Mucosa of rectum (tissue), 2 donors: ENCODE measurements around the gene CRTAC1.

Source experiments
- H3K27ac ChIP-seq, 2 donors: one replicate each; pipeline ENCODE4 v1.7.0; 2013; ENCODE audit warnings: inconsistent platforms in 2 of 2, low read depth in 2 of 2, low read length in 2 of 2
- H3K27me3 ChIP-seq, 2 donors: one replicate each; pipeline ENCODE4 v1.7.0; 2013; ENCODE audit warnings: low read length in 2 of 2; ENCODE audit not compliant: control insufficient read depth in 2 of 2, insufficient read depth in 2 of 2
- H3K36me3 ChIP-seq, 2 donors: one replicate each; pipeline ENCODE4 v1.7.0; 2013; ENCODE audit warnings: low read length in 2 of 2; ENCODE audit not compliant: control insufficient read depth in 2 of 2, insufficient read depth in 2 of 2
- H3K4me1 ChIP-seq, 2 donors: one replicate each; pipeline ENCODE4 v1.7.0; 2013; ENCODE audit warnings: low read length in 2 of 2, mild to moderate bottlenecking in 1 of 2; ENCODE audit not compliant: control insufficient read depth in 2 of 2, insufficient read depth in 2 of 2
- H3K4me3 ChIP-seq, 2 donors: one replicate each; pipeline ENCODE4 v1.7.0; 2013; ENCODE audit warnings: low read length in 2 of 2
- H3K9ac ChIP-seq, 2 donors: one replicate each; pipeline ENCODE4 v1.7.0; 2013; ENCODE audit warnings: low read length in 2 of 2, low read depth in 1 of 2, mild to moderate bottlenecking in 1 of 2
- H3K9me3 ChIP-seq, 2 donors: one replicate each; pipeline ENCODE4 v1.7.0; 2013; ENCODE audit warnings: low read length in 2 of 2; ENCODE audit not compliant: control insufficient read depth in 2 of 2
- donor health status: healthy.
- donor health status: Normal muscosa, but diverticular disease.

Gene CRTAC1

DNA sequence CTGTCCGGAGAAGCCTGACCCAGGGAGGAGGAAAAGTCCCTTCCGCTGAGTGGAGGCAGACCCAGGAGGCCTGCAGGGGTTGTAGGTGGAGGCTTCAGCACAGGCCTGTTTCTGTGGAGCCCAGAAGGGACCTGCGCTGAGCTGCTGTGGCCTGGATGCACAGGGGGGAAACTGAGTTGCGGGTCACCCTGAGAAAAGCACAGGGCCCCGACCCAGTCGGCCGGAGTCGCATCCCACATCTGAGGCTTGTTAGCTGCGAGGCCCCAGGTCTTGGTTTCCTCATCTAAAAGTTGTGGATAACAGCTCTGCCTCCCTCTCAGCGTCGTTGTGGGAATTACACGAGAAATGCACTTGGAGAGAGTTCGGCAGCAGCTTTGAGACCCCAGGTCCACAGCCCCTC, 104.4 kb downstream of the CRTAC1 start:
- Histone ChIP-seq H3K4me1 (no peaks in the 10 kb centered on the region), H3K36me3 (no peaks in the 10 kb centered on the region), H3K9ac (no peak overlapping the region), H3K9me3 (no peaks in the 10 kb centered on the region), H3K4me3 (no peak overlapping the region), H3K27ac (no peak overlapping the region), H3K27me3 (peaks cover 4 to 6% of the 10 kb centered on the region in 2 donors)

DNA sequence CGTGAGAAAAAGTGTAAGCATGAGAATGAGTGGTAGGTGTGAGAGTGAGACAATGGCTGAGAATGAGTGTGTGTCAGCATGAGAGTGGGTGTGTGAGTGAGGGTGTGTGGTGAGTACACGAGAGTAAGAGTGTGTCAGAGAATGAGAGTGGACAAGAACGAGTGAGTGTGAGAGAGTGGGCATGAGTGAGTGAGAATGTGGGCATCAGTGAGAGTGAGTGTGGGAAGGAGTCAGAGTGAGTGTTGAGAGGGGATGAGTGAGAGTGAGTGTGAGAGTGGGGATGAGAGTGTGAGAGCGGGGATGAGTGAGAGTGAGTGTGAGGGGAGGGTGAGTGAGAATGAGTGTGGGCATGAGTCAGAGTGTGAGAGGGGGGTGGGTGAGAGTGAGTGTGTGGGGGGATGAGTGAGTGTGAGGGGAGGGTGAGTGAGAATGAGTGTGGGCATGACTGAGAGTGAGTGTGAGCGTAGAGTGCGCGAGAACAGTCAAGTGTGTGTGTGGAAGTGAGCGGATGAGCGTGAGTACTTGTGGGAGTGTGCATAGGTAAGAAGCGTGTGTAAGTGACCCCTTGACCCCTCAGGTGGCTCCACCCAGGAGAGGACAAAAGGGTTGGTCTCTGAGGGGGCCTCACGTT, 105.0 kb downstream of the CRTAC1 start:
- H3K4me3 ChIP-seq, result no peak overlapping the region
- H3K27ac ChIP-seq, result no peak overlapping the region
- no peaks in the 10 kb centered on the region for H3K36me3 ChIP-seq
- no peaks in the 10 kb centered on the region for H3K4me1 ChIP-seq
- peaks cover 4 to 6% of the 10 kb centered on the region in 2 donors for H3K27me3 ChIP-seq
- H3K9me3 ChIP-seq, result no peaks in the 10 kb centered on the region
- no peak overlapping the region for H3K9ac ChIP-seq

DNA sequence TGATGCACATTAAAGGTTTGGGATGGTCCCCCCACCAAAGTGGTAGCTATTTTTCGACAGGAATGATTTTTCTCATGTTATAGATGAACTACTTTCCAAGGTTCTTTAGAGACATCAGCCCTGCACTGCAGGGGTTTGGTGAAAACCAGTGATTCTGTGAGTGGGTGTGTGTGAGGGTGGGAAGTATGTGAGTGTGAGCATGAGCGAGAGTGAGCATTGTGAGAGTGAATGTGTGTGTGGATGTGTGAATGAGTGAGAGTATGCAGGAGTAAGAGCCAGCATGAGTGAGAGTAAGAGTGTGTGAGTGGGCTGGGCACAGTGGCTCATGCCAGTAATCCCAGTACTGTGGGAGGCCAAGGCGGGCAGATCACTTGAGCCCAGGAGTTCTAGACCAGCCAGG, 105.7 kb downstream of the CRTAC1 start:
- no peaks in the 10 kb centered on the region for H3K36me3 ChIP-seq
- no peaks in the 10 kb centered on the region for H3K9me3 ChIP-seq
- no peak overlapping the region for H3K9ac ChIP-seq
- H3K4me3 ChIP-seq, result no peak overlapping the region
- no peaks in the 10 kb centered on the region for H3K4me1 ChIP-seq
- no peak overlapping the region for H3K27ac ChIP-seq
- H3K27me3 ChIP-seq, result peaks cover 4 to 6% of the 10 kb centered on the region in 2 donors

DNA sequence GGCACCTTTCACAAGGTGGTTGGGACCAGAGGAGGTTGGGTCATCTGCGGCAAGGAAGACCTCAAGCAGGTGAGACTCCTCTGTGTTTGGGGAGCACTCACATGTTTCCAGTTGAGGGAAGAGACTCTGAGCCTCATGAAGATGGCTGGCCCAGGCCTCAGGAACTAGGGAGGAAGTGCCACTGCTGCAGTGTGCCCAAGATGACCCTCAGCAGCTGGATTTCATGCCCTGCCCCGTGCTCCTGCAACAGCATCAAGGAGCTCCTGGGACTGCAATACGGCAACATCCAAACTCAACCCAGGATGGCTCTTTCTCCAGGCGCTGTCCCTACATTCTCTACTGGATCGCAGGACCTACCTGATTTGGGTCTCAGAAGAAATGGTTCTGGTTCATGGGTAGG, 106.9 kb downstream of the CRTAC1 start:
- no peaks in the 10 kb centered on the region for H3K36me3 ChIP-seq
- no peaks in the 10 kb centered on the region for H3K9me3 ChIP-seq
- no peaks in the 10 kb centered on the region for H3K4me1 ChIP-seq
- no peak overlapping the region for H3K27ac ChIP-seq
- H3K4me3 ChIP-seq, result no peak overlapping the region
- H3K27me3 ChIP-seq, result peaks cover 4 to 6% of the 10 kb centered on the region in 2 donors
- H3K9ac ChIP-seq, result no peak overlapping the region

DNA sequence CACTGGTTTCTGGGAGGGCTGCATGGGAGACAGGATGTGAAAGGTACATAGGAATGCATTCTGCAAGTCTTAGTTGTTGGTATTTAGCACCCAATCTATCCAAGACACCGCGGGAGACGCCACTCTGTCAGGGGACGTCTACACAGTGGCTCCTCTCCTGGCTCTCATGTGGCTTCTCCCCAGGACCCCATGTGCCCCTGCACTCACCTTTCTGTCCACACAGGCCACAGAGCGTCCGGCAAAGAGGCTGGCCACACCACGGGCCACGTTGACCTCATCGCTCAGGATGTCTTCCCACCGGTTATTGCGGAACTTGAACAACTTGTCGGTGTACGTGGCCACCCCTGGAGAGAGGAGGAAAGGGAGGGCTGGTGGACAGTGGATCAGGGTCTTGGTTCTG, 107.4 kb downstream of the CRTAC1 start:
- H3K36me3 ChIP-seq, result no peaks in the 10 kb centered on the region
- no peak overlapping the region for H3K4me3 ChIP-seq
- H3K4me1 ChIP-seq, result no peaks in the 10 kb centered on the region
- H3K9me3 ChIP-seq, result no peaks in the 10 kb centered on the region
- peaks cover 4 to 6% of the 10 kb centered on the region in 2 donors for H3K27me3 ChIP-seq
- no peak overlapping the region for H3K9ac ChIP-seq
- no peak overlapping the region for H3K27ac ChIP-seq

DNA sequence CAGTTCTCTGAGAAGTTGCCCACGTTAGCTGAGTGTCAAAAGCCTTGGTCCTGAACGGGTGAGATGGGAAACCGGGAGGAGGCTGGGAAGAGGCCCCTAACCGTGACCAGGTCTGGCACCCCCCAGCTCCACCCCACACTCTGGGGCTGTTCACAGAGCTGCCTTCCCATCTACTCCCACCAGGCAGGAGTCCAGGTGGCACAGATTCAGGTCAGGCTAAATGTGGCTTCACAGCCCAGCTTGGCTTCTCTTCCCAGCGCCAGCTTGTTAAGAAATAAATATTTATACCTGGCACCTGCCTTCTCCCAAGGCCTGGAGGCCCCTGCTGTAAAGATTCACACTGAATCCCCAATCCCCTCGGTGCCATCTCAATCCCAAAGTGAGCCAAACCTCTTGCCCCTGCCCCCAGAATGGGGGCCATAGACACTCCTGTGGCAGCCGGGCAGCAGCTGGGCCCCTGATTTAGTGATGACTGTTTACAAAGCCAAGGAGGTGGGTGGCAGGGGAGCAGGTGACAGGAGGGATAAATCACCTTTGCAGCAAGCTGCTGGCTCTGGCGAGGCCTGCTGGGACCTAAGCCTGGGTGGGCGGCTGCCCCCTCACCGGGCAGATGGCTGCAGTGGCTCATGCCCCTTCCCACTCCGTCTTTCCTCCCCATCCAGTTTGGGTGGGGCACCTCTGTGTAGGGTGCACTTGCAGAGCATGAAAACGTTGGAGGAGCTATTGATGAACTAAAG, 108.2 kb downstream of the CRTAC1 start:
- H3K9me3 ChIP-seq, result no peaks in the 10 kb centered on the region
- no peaks in the 10 kb centered on the region for H3K36me3 ChIP-seq
- H3K27ac ChIP-seq, result no peak overlapping the region
- H3K4me3 ChIP-seq, result no peak overlapping the region
- no peaks in the 10 kb centered on the region for H3K4me1 ChIP-seq
- H3K27me3 ChIP-seq, result peaks cover under 1 to 7% of the 10 kb centered on the region in 2 donors
- H3K9ac ChIP-seq, result no peak overlapping the region

DNA sequence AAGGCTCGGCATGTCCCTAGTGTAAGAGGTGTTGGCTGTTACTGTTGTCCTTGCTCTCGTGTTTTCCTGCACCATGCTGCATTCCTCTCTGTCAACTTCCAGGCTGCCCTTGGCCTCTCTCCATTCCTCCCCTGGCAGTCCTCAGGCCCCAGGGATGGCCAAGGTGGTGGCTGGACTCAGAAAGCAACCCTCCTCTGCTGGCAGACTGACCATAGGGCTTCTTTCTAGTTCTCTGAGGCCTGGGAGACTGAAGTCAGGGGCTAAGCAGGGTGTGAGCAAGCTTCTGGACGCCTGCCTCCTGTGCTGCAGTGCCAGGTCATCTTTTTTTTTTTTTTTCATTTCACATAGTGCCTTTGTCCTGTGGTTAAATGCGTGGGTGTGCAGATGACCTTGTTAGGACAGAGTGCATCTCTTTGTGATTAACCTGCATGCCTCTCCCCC, 108.8 kb downstream of the CRTAC1 start:
- H3K4me3 ChIP-seq, result no peak overlapping the region
- H3K9ac ChIP-seq, result no peak overlapping the region
- no peak overlapping the region for H3K27ac ChIP-seq
- no peaks in the 10 kb centered on the region for H3K36me3 ChIP-seq
- H3K27me3 ChIP-seq, result peaks cover 0 to 8% of the 10 kb centered on the region in 2 donors
- H3K9me3 ChIP-seq, result no peaks in the 10 kb centered on the region
- no peaks in the 10 kb centered on the region for H3K4me1 ChIP-seq

DNA sequence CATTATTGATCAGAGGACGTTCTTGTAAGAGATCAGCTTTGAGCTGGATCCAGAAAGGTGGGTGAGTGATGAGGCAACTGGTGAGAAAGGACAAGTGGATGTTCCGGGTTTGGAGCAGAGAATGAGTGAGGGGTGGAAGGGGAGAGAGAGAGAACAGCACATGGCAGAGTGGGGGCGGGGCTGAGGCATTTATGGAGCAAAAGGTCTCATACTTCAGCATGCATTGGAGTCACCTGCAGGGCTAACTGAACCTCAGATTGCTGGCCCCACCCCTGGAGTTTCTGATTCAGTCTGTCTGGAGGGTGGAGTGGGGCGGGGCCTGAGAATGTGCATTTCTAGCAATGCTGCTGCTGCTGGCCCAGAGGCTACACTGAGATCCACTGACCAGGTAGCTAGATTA, 109.6 kb downstream of the CRTAC1 start:
- Histone ChIP-seq H3K27ac (no peak overlapping the region), H3K4me1 (no peaks in the 10 kb centered on the region), H3K36me3 (no peaks in the 10 kb centered on the region), H3K9ac (no peak overlapping the region), H3K27me3 (peaks cover 0 to 8% of the 10 kb centered on the region in 2 donors), H3K9me3 (no peaks in the 10 kb centered on the region), H3K4me3 (no peak overlapping the region)

DNA sequence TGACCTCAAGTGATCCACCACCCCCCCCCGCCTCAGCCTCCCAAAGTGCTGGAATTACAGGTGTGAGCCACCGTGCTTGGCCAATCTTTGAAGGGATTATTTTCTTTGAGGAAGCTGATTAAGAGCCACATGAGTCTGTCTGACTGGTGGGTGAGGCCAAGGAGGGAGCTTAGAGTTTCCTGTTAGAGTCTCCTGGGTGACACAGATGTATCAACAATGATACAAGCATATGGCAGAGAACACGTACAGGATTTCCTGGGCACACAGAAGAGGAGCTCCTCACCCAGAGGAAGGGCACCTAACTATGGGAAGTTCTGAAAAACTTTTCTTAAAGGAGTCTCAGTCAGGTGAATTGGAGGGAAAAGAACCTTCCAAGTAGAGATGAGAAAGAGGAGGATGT, 111.4 kb downstream of the CRTAC1 start:
- Histone ChIP-seq H3K27me3 (peaks cover 4 to 5% of the 10 kb centered on the region in 2 donors), H3K27ac (no peak overlapping the region), H3K9me3 (no peaks in the 10 kb centered on the region), H3K4me1 (no peaks in the 10 kb centered on the region), H3K36me3 (no peaks in the 10 kb centered on the region), H3K4me3 (no peak overlapping the region), H3K9ac (no peak overlapping the region)

DNA sequence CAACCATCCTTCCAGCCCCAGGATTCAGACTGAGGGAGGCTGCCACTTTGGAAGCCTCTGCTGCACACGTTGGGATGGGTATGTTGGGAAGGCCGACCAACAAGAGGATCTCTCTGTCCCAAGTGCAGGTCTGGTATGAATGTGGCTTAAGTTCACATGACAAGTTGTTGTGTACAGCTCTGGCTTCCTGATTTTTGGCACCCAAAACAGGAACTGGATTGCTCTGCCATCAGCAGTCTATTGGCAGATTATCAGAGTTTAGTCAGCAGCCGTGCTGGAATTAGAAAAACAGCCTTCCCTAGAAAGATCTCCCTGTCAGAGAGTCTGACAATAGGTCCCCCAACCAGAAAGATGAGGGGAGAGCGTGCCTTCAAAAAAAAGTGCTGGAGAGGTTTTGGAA, 113.8 kb downstream of the CRTAC1 start:
- H3K4me1 ChIP-seq, result no peaks in the 10 kb centered on the region
- no peak overlapping the region for H3K9ac ChIP-seq
- H3K9me3 ChIP-seq, result no peaks in the 10 kb centered on the region
- H3K4me3 ChIP-seq, result no peak overlapping the region
- H3K27me3 ChIP-seq, result peaks cover 2 to 4% of the 10 kb centered on the region in 2 donors
- H3K27ac ChIP-seq, result no peak overlapping the region
- H3K36me3 ChIP-seq, result no peaks in the 10 kb centered on the region
